Activated CD8-positive, alpha-beta T cell treated with anti-CD3 and anti-CD28 coated beads for 36 hours (primary cell): ENCODE data around the gene TAF12. TPM values are rescaled to one million over a fixed set of nuclear protein-coding genes. Genes with fewer than 3 reads are reported as not detected.
"Not testable (repeated sequence)": the region's sequence is repeated elsewhere in the genome, so short reads cannot be mapped to it uniquely, and the experiment has no call there.

Experiments
- ATAC-seq: fragments of 200-7000 bp; cut with Tn5 transposase; one replicate; pipeline ENCODE4 v1.10.0; 2021; ENCODE audit warnings: mild to moderate bottlenecking, moderate library complexity
- CTCF ChIA-PET: fragments of 350-600 bp; sonication (Branson Sonifier 250); formaldehyde crosslinking; loops from one replicate; lab custom pipeline; 2021; ENCODE audit warnings: antibody characterized with exemption; lab: Charles Lee
- POLR2A ChIA-PET: fragments of 350-600 bp; sonication (Branson Sonifier 250); formaldehyde crosslinking; loops from one replicate; lab custom pipeline; 2021; ENCODE audit warnings: antibody characterized with exemption; lab: Charles Lee
- DNase-seq: peaks from one replicate; pipeline ENCODE4 v3.0.0-alpha.2; 2020
- H3K27ac Mint-ChIP-seq: one replicate; pipeline ENCODE4 v1.8.0; 2021; ENCODE audit warnings: mild to moderate bottlenecking, mixed read lengths
- H3K27me3 Mint-ChIP-seq: one replicate; pipeline ENCODE4 v1.8.0; 2021; ENCODE audit warnings: mixed read lengths
- H3K36me3 Mint-ChIP-seq: one replicate; pipeline ENCODE4 v1.8.0; 2021; ENCODE audit warnings: low read depth, mixed read lengths
- H3K4me1 Mint-ChIP-seq: one replicate; pipeline ENCODE4 v1.8.0; 2021; ENCODE audit warnings: low read depth, mixed read lengths
- H3K4me3 Mint-ChIP-seq: one replicate; pipeline ENCODE4 v1.8.0; 2021; ENCODE audit warnings: mild to moderate bottlenecking, moderate library complexity, mixed read lengths
- H3K9me3 Mint-ChIP-seq: one replicate; pipeline ENCODE4 v1.8.0; 2021; ENCODE audit warnings: mixed read lengths
- intact Hi-C: fragments of 100-400 bp; cut with micrococcal nuclease; formaldehyde crosslinking; loops from one replicate; pipeline ENCODE4 v1.10.0; 2022
- total RNA-seq, 2 experiments: library from RNA; stranded (reverse); gene quantifications; one replicate each; pipeline ENCODE4 v1.2.3, GENCODE V29; 2021
- TF ChIP-seq, protein P1 (sequence below): fragments of 200-600 bp; IDR thresholded peaks from one replicate; pipeline ENCODE4 v1.8.0; 2022; ENCODE audit warnings: antibody characterized with exemption, mild to moderate bottlenecking

The TAF12 gene
- total RNA-seq, 2 experiments from 2014 or later, result 21.3 to 23.0 TPM

DNA sequence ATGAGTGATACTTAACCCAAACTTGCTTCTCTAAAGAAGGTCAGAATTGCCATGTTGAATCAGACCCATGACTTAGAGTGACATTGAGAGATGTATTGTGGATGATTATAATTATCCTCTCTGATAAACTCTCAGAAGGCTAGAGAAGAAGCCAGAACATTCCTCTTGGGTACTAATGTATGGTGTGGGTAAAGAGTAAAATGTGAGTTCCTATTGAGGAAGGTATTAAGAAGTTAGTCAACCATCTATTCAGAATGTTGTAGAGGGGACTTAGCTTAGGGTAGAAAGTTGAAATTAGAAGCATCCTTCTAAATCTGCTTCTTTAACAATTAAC is 33.0 kb upstream of the TAF12 start:
- CTCF ChIA-PET, result interaction anchor here (0.9 kb wide), 1 partner anchor 60 kb away, joined by 3 read pairs; no protein-coding TSS in a partner anchor
- no peak overlapping the region for H3K27ac Mint-ChIP-seq
- no peak for ATAC-seq

DNA sequence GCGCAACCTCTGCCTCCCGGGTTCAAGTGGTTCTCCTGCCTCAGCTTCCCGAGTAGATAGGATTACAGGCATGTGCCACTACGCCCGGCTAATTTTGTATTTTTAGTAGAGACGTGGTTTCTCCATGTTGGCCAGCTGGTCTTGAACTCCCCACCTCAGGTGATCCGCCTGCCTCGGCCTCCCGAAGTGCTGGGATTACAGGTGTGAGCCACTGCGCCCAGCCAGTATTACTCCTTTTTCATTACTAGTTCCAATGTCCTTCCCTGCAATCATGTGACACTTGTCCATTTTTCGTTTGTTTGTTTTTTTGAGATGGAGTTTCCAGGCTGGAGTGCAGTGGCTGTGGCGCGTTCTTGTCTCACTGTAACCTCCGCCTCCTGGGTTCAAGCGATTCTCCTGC is 30.1 kb upstream of the TAF12 start:
- H3K27me3 Mint-ChIP-seq, H3K9me3 Mint-ChIP-seq, H3K36me3 Mint-ChIP-seq, ATAC-seq, H3K27ac Mint-ChIP-seq, H3K4me3 Mint-ChIP-seq, intact Hi-C loops, CTCF ChIA-PET, DNase-seq: not testable (repeated sequence)
- H3K4me1 Mint-ChIP-seq, result peaks cover 11% of the 10 kb centered on the region
- POLR2A ChIA-PET, result interaction anchor here (0.6 kb wide), 1 partner anchor 24 kb away, joined by 3 read pairs; no protein-coding TSS in a partner anchor

More for the DNA sequence above, 33.0 kb upstream of the TAF12 start:
- no peaks in the 10 kb centered on the region for H3K9me3 Mint-ChIP-seq
- H3K4me1 Mint-ChIP-seq, result peaks cover 6% of the 10 kb centered on the region
- DNase-seq, result no peak
- no peaks in the 10 kb centered on the region for H3K27me3 Mint-ChIP-seq
- intact Hi-C loops, result no loop called here
- POLR2A ChIA-PET, result interaction anchor here (0.8 kb wide), 1 partner anchor 57 kb away, joined by 4 read pairs; no protein-coding TSS in a partner anchor
- TF ChIP-seq, protein P1, sequence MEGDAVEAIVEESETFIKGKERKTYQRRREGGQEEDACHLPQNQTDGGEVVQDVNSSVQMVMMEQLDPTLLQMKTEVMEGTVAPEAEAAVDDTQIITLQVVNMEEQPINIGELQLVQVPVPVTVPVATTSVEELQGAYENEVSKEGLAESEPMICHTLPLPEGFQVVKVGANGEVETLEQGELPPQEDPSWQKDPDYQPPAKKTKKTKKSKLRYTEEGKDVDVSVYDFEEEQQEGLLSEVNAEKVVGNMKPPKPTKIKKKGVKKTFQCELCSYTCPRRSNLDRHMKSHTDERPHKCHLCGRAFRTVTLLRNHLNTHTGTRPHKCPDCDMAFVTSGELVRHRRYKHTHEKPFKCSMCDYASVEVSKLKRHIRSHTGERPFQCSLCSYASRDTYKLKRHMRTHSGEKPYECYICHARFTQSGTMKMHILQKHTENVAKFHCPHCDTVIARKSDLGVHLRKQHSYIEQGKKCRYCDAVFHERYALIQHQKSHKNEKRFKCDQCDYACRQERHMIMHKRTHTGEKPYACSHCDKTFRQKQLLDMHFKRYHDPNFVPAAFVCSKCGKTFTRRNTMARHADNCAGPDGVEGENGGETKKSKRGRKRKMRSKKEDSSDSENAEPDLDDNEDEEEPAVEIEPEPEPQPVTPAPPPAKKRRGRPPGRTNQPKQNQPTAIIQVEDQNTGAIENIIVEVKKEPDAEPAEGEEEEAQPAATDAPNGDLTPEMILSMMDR, result no peak
- no peak overlapping the region for H3K4me3 Mint-ChIP-seq
- H3K36me3 Mint-ChIP-seq, result peaks cover under 1% of the 10 kb centered on the region

DNA sequence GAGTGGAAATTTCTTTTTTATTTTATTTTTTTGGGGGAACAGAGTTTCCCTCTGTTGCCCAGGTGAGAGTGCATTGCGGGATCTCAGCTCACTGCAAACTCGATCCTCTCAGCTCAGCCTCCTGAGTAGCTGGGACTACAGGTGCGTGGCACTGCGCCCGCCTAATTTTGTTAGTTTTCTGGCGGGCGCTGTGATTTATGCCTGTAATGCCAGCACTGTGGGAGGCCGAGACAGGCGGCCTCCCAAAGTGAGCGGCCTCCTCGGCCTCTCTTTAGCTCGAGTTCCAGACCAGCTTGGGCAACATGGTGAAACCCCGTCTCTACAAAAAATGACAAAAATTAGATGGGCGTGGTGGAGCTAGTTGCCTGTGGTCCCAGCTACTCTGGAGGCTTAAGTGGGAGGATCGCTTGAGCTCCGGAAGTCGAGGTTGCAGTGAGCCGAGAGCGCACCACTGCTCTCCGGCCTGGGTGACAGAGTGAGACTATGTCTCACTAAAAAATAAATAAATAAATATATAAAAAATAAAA is 28.4 kb upstream of the TAF12 start:
- intact Hi-C loops, result no loop called here
- POLR2A ChIA-PET, result interaction anchor here (6.9 kb wide), 1 partner anchor 23 kb away, joined by 98 read pairs; the partner anchor contains the start of gene RNU11
- ATAC-seq (no peak), DNase-seq (no peak)
- Mint-ChIP-seq H3K27ac (no peak overlapping the region), H3K27me3 (no peaks in the 10 kb centered on the region), H3K9me3 (no peaks in the 10 kb centered on the region), H3K4me1 (peaks cover 11% of the 10 kb centered on the region), H3K4me3 (no peak overlapping the region), H3K36me3 (peaks cover 4% of the 10 kb centered on the region)
- TF ChIP-seq, protein P1, result no peak
- CTCF ChIA-PET, result interaction anchor here (1.2 kb wide), 1 partner anchor 65 kb away, joined by 3 read pairs; the partner anchor contains the start of gene YTHDF2

DNA sequence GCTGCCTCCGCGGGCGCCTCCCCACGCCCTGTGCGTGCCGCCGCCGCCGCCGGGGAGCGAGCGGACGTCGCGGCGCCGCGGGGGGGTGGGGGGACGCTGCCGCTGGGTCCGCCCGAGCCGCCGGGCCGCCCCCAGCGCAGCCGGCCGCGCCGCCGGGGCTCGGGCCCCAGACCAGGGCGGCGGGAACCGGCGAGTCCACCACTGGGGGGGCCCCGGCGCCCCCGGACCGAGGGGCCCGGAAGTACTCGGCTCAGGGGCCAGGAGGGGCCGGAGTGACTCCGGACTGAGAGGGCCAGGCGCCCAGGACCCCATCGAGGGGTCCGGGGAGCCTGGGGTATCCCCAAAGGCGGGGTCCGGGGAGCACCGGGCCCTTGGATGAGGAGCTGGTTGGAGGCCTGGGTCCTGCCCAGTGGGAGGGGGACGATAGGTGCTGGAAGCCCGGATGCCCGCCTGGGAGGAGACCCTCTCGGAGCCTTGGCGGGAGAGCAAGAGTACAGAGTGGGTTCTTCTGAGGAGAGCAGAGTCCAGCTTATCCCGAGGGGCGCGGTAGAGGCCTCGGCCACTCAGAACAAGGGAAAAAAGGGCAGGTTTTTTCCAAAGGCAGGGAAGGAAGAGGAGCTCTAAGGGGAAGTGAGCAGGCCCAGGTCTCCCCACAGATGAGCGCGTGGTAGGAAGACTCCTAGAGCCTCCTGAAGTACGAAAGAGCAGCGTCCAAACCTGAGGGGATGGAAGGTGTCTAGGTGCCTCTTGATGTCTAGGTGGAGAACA is 26.3 kb upstream of the TAF12 start:
- DNase-seq, result peak; percentile 61
- TF ChIP-seq, protein P1, result no peak
- ChIA-PET POLR2A (interaction anchor here (0.7 to 6.9 kb wide), 16 partner anchors 9 to 673 kb away, joined by 3 to 98 read pairs (median 5); partner anchors contain the start of genes RNU11, TAF12 and YTHDF2), CTCF (interaction anchor here (0.6 to 2.3 kb wide), 4 partner anchors 26 to 513 kb away, joined by 3 to 8 read pairs (median 4); partner anchors contain the start of genes TAF12 and YTHDF2)
- H3K9me3 Mint-ChIP-seq, result no peaks in the 10 kb centered on the region
- intact Hi-C loops, result no loop called here
- no peaks in the 10 kb centered on the region for H3K27me3 Mint-ChIP-seq
- H3K4me3 Mint-ChIP-seq, result peak overlapping the region; percentile 89
- H3K27ac Mint-ChIP-seq, result peak overlapping the region; percentile 93
- H3K4me1 Mint-ChIP-seq, result peaks cover 11% of the 10 kb centered on the region
- H3K36me3 Mint-ChIP-seq, result peaks cover 4% of the 10 kb centered on the region
- peak; percentile 65 for ATAC-seq

DNA sequence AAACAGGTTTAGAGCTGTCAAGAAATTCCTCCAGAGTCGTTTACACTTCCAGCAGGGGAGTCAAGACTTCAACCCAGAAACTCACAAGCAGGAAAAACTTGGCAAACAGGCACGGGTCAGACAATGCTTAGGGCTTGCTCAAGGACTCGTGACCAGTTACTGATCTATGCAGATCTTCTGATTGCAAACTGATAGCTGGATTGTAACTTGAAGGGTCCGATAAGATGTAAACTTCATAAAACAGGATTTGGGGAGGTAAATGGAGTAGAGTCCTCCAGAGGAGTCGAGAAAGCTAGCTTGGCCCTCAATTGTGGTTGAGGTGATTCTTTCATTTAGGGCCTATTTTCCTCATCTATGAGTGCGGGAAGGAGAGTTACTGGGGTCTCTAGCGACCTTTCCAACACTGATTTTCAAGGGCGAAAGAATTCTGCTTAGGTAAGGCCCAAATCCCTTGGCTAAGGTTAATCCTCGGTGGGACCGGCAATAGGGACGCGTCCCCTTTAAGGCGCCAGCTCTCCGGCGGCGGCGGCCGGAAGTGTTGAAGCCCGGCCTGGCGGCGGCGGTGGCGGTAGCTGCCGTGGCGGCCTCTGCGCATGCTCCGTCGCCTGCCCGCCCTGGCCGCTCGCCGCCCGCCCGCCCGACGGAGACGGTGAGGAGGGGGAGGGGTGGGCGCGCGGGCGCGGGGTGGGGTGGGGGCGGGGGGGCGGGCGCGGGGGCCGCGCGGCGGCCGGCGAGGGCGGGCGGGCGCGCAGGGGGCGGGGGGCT is 25.5 kb upstream of the TAF12 start, which contains the start of gene GMEB1:
GMEB1 (plus strand) TSS at position 594 of the 765 bp plus-strand sequence. CDS start 14,829 bp downstream, outside the sequence.
- H3K4me3 Mint-ChIP-seq, result peak within 1 kb of the TSS; percentile 93
- intact Hi-C loops, result no loop called here
- TF ChIP-seq, protein P1, result no peak
- ATAC-seq, result peak; percentile 77
- ChIA-PET CTCF (interaction anchor here (0.6 to 2.3 kb wide), 5 partner anchors 20 to 534 kb away, joined by 3 to 8 read pairs (median 4); partner anchors contain the start of gene TAF12), POLR2A (interaction anchor here (0.7 to 6.9 kb wide), 12 partner anchors 10 to 1971 kb away, joined by 3 to 98 read pairs (median 8); partner anchors contain the start of genes RNU11, TAF12 and YTHDF2)
- H3K4me1 Mint-ChIP-seq, result peaks cover 11% of the 10 kb centered on the region
- no peaks in the 10 kb centered on the region for H3K27me3 Mint-ChIP-seq
- peaks cover 4% of the 10 kb centered on the region for H3K36me3 Mint-ChIP-seq
- DNase-seq, result peak; percentile 88
- H3K27ac Mint-ChIP-seq, result peak within 1 kb of the TSS; percentile 98
- H3K9me3 Mint-ChIP-seq, result no peaks in the 10 kb centered on the region
